GM19467 (cell line): ENCODE data around the gene ARL8B.
"Not testable (repeated sequence)": the region's sequence is repeated elsewhere in the genome, so short reads cannot be mapped to it uniquely, and the experiment has no call there.

Experiments
- ATAC-seq: cut with Tn5 transposase; IDR thresholded peaks from one replicate; pipeline ENCODE4 v1.9.1; 2021; ENCODE audit warnings: mild to moderate bottlenecking, moderate library complexity; ENCODE audit not compliant: unreplicated experiment

ARL8B gene

GRCh38 chr3:5106933-5107334 lies 15.2 kb upstream of the ARL8B start:
- ATAC-seq, result not testable (repeated sequence)

- no peak for ATAC-seq
These were observed 11.8 kb upstream of the ARL8B start for GRCh38 chr3:5110337-5110736.

GRCh38 chr3:5112043-5112442 lies 10.0 kb upstream of the ARL8B start:
- no peak for ATAC-seq

- ATAC-seq, result not testable (repeated sequence)
These were observed 8.4 kb upstream of the ARL8B start for GRCh38 chr3:5113726-5114125.

- no peak for ATAC-seq
These were observed 6.5 kb upstream of the ARL8B start for GRCh38 chr3:5115506-5116162.

- no peak for ATAC-seq
These were observed 5.6 kb upstream of the ARL8B start for GRCh38 chr3:5116538-5116937.

GRCh38 chr3:5120446-5120845 lies 1.6 kb upstream of the ARL8B start:
- no peak for ATAC-seq

GRCh38 chr3:5122741-5123706 lies 932 bp downstream of the ARL8B start:
- ATAC-seq, result peak; percentile 9

GRCh38 chr3:5123937-5124336 lies 1.8 kb downstream of the ARL8B start:
- no peak for ATAC-seq

- ATAC-seq, result no peak
These were observed 4.5 kb downstream of the ARL8B start for GRCh38 chr3:5126586-5126985.

- ATAC-seq, result no peak
These were observed 6.8 kb downstream of the ARL8B start for GRCh38 chr3:5128849-5129248.

- ATAC-seq, result no peak
These were observed 11.3 kb downstream of the ARL8B start for GRCh38 chr3:5133239-5134018.

GRCh38 chr3:5134019-5134391 lies 11.9 kb downstream of the ARL8B start:
- no peak for ATAC-seq

GRCh38 chr3:5134499-5134898 lies 12.4 kb downstream of the ARL8B start:
- no peak for ATAC-seq

GRCh38 chr3:5136211-5136918 lies 14.3 kb downstream of the ARL8B start:
- peak; percentile 64 for ATAC-seq

GRCh38 chr3:5136919-5137429 lies 14.9 kb downstream of the ARL8B start:
- peak; percentile 16 for ATAC-seq

GRCh38 chr3:5138214-5138981 lies 16.3 kb downstream of the ARL8B start:
- ATAC-seq, result no peak

GRCh38 chr3:5140230-5140621 lies 18.1 kb downstream of the ARL8B start:
- peak; percentile 29 for ATAC-seq

- ATAC-seq, result no peak
These were observed 18.7 kb downstream of the ARL8B start for GRCh38 chr3:5140839-5141238.

GRCh38 chr3:5141760-5142159 lies 19.7 kb downstream of the ARL8B start:
- no peak for ATAC-seq
